Thoracic aorta (tissue), 2 donors: ENCODE measurements around the gene MAML2. TPM values are rescaled to one million over a fixed set of nuclear protein-coding genes. Genes with fewer than 3 reads are reported as not detected.

Experiments
- ATAC-seq: fragments of 150-250 bp; one replicate; pipeline ENCODE4 v1.8.0; 2017; ENCODE audit warnings: low read depth; ENCODE audit not compliant: insufficient number of reproducible peaks, low FRiP score
- DNase-seq: peaks from one replicate; pipeline ENCODE4 v3.0.0-alpha.2; 2020; ENCODE audit warnings: low spot score
- H3K27ac ChIP-seq, 2 donors: fragments of 200-600 bp; sonication (generic); 1 replicate in 1 of 2; 2 replicates in 1 of 2; pipeline ENCODE4 v1.5.1; 2016; ENCODE audit warnings: mild to moderate bottlenecking in 2 of 2, moderate library complexity in 2 of 2
- H3K27me3 ChIP-seq: fragments of 200-600 bp; sonication (generic); replicated peaks from 2 replicates; pipeline ENCODE4 v1.6.0; 2016; ENCODE audit warnings: mild to moderate bottlenecking; ENCODE audit not compliant: insufficient read depth
- H3K36me3 ChIP-seq: fragments of 200-600 bp; sonication (generic); one replicate; pipeline ENCODE4 v1.5.1; 2016
- H3K4me1 ChIP-seq, 2 donors: fragments of 200-600 bp; sonication (generic); 1 replicate in 1 of 2; 2 replicates in 1 of 2; pipeline versions ENCODE4 v1.5.1 to v1.6.0; 2016; ENCODE audit warnings: low read depth in 2 of 2, mild to moderate bottlenecking in 1 of 2; ENCODE audit not compliant: control insufficient read depth in 1 of 2
- H3K4me3 ChIP-seq: fragments of 200-600 bp; sonication (generic); 2 replicates; pipeline ENCODE4 v1.5.1; 2016; ENCODE audit warnings: mild to moderate bottlenecking
- H3K9me3 ChIP-seq: fragments of 200-600 bp; sonication (generic); 2 replicates; pipeline ENCODE4 v1.5.1; 2016
- CTCF ChIP-seq: fragments of 200-600 bp; sonication (generic); IDR thresholded peaks from one replicate; pipeline ENCODE4 v1.5.1; 2019; ENCODE audit warnings: antibody characterized with exemption
- total RNA-seq, 2 donors: library from RNA; depleted of rRNA; stranded (reverse); fragments of >200 nt; gene quantifications; one replicate each; pipeline versions ENCODE4 v1.1.0 to v1.2.3, GENCODE V29; 2016

The MAML2 gene
- total RNA-seq, 2 donors from 2014 or later: 23.4 to 29.6 TPM

GRCh38 chr11:96024666-96025065 lies 318.3 kb downstream of the MAML2 start:
- no peak for TF ChIP-seq CTCF
- H3K36me3 ChIP-seq: no peaks in the 10 kb centered on the region
- H3K4me1 ChIP-seq: no peaks in the 10 kb centered on the region
- H3K4me3 ChIP-seq: no peak overlapping the region
- no peaks in the 10 kb centered on the region for H3K27me3 ChIP-seq
- no peak overlapping the region for H3K27ac ChIP-seq
- no peak for DNase-seq
- ATAC-seq: no peak
- H3K9me3 ChIP-seq: no peaks in the 10 kb centered on the region

DNA sequence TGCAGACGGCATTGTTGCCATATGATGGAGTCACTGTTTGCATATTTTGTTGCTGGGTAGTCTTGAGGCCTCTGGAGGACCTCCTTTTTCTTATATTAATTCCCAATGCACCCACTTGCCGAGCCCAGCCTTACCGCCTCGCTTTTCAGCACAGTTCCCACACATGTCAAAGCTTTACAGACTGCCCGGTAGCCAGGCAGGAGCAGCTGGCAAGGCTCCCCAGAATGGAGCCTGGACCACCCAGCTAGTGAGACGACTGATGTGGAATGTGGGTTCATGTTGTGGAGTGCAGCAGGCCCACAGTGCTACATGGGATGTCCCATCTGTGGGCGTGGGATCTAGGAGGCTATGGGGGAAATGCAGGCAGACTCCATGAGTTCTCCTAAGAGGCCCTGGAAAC lies 319.7 kb downstream of the MAML2 start:
- Histone ChIP-seq H3K27me3 (no peaks in the 10 kb centered on the region), H3K36me3 (no peaks in the 10 kb centered on the region), H3K4me3 (no peak overlapping the region), H3K9me3 (no peaks in the 10 kb centered on the region), H3K4me1 (no peaks in the 10 kb centered on the region), H3K27ac (no peak overlapping the region)
- no peak for DNase-seq
- TF ChIP-seq CTCF: no peak
- no peak for ATAC-seq

DNA sequence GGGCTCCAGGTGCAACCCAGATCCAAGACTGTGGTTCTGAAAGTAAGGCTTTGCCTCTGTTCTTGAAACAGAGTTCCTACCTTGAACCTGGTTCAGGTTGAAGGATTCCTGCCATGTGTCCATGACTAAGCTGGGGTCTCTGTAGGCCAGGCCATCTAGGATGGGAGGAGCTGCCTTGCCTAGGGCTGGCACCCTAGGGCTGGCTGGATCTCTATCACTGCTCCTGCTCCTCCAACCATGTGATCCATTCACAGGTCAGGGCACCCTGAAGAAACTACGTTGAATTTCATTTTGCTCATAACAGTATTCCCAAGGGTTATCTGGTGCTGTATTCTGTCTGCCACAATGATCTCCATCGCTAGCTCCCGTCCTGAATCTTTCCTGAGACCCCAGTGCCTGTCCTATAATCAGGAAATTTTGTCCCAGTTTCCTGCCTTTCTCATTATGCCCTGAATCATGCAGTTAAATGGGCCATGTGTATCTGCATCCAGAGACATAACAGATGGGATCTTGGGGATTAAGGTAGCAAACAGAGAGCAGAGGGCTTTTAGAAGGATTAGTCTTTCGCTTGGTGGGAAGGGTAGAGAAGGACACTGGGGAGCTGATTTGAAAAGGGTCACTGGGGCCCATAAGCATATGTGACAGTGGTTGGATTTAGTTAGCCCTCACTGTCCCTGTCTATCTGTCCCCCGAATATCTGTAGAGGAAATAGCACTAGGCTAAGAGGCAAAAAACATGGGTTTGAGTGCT lies 320.9 kb downstream of the MAML2 start:
- no peaks in the 10 kb centered on the region for H3K27me3 ChIP-seq
- no peaks in the 10 kb centered on the region for H3K9me3 ChIP-seq
- H3K4me1 ChIP-seq: no peaks in the 10 kb centered on the region
- no peak overlapping the region for H3K27ac ChIP-seq
- H3K4me3 ChIP-seq: no peak overlapping the region
- ATAC-seq (no peak), DNase-seq (no peak)
- no peak for TF ChIP-seq CTCF
- H3K36me3 ChIP-seq: no peaks in the 10 kb centered on the region

DNA sequence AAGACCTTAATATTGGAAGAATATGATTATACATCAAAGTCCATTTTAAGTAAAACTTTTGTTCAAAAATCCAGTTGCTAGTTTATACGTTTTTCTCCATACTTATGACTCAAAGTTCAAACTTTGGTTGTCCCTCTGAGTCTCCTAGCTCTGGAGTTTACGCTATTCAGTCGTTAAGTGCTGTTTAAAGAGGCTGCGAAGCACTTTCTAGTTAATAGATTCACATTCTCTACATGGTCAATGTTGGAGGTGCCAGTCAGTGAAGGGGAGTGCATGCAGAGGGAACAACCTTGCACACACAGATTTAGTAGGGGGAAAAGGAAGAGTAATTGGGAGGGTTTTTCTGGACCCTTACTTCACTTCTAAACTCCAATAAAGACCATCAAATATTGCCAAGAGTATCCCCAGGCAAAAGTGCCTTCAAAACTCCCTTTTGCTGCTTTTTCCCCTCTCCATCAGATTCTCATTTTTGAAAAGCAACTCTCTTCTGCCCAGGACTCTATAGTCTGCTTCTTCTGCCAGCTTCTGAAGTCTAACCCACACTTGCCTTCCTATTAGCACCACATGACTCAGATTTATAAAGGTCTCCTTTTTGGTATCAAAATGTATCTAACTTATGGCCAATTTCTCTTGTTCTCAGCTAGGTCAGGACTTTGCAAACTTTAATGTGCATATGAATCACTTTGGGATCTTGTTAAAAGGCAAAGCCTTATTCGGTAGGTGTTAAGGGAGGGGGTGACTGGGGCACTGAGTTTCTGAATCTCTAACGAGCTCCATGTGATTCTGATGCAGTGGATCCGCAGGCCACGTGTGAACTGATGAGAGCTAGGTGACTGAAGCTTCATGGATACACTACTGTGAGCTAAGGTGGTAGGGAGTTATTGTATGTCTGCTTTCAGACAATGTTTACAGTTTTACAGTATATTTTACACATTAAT lies 322.9 kb downstream of the MAML2 start:
- H3K9me3 ChIP-seq: no peaks in the 10 kb centered on the region
- no peaks in the 10 kb centered on the region for H3K4me1 ChIP-seq
- no peak for DNase-seq
- no peak for ATAC-seq
- H3K36me3 ChIP-seq: no peaks in the 10 kb centered on the region
- H3K27me3 ChIP-seq: no peaks in the 10 kb centered on the region
- no peak for TF ChIP-seq CTCF
- no peak overlapping the region for H3K27ac ChIP-seq
- no peak overlapping the region for H3K4me3 ChIP-seq

GRCh38 chr11:96019281-96019680 lies 323.7 kb downstream of the MAML2 start:
- TF ChIP-seq CTCF: no peak
- H3K36me3 ChIP-seq: no peaks in the 10 kb centered on the region
- ATAC-seq (no peak), DNase-seq (no peak)
- no peak overlapping the region for H3K27ac ChIP-seq
- H3K27me3 ChIP-seq: no peaks in the 10 kb centered on the region
- no peaks in the 10 kb centered on the region for H3K4me1 ChIP-seq
- no peak overlapping the region for H3K4me3 ChIP-seq
- no peaks in the 10 kb centered on the region for H3K9me3 ChIP-seq
